SJSA1 (cell line): ENCODE data around the gene ZNF26. TPM values are rescaled to one million over a fixed set of nuclear protein-coding genes. Genes with fewer than 3 reads are reported as not detected.
"Not testable (repeated sequence)": the region's sequence is repeated elsewhere in the genome, so short reads cannot be mapped to it uniquely, and the experiment has no call there.

Source experiments
- DNase-seq, 2 experiments: peaks; one replicate each; pipeline ENCODE4 v3.0.0-alpha.2; 2015 to 2020; ENCODE audit warnings: low spot score in 2 of 2, low read depth in 1 of 2
- H3K27ac ChIP-seq: fragments of 250-450 bp; sonication (Bioruptor Pico); 2 replicates; pipeline ENCODE4 v1.5.1; 2020; ENCODE audit warnings: mild to moderate bottlenecking, moderate library complexity
- H3K27me3 ChIP-seq: fragments of 250-450 bp; sonication (Bioruptor Pico); replicated peaks from 2 replicates; pipeline ENCODE4 v1.5.1; 2020; ENCODE audit warnings: mild to moderate bottlenecking, moderate library complexity
- H3K36me3 ChIP-seq: fragments of 250-450 bp; sonication (Bioruptor Pico); 2 replicates; pipeline ENCODE4 v1.5.1; 2020; ENCODE audit warnings: mild to moderate bottlenecking
- H3K4me1 ChIP-seq: fragments of 250-450 bp; sonication (Bioruptor Pico); replicated peaks from 2 replicates; pipeline ENCODE4 v1.6.1; 2021; ENCODE audit warnings: mild to moderate bottlenecking
- H3K4me3 ChIP-seq: fragments of 250-450 bp; sonication (Bioruptor Pico); 2 replicates; pipeline ENCODE4 v1.5.1; 2020; ENCODE audit warnings: mild to moderate bottlenecking
- H3K9me3 ChIP-seq: fragments of 250-450 bp; sonication (Bioruptor Pico); replicated peaks from 2 replicates; pipeline ENCODE4 v1.5.1; 2020; ENCODE audit warnings: mild to moderate bottlenecking
- total RNA-seq: library from RNA; depleted of rRNA; stranded (reverse); fragments of >200 nt; shearing (Covaris generic); gene quantifications from 2 replicates; pipeline ENCODE4 v1.2.3, GENCODE V29; 2014

Gene ZNF26
- total RNA-seq, 1 experiment from 2014 or later: 5.8 TPM

GRCh38 chr12:132950844-132951535 lies 35.2 kb upstream of the ZNF26 start:
- Histone ChIP-seq H3K36me3 (peaks cover 4% of the 10 kb centered on the region; the same call in 1 of the 2 replicates), H3K4me3 (no peak overlapping the region), H3K27ac (no peak overlapping the region), H3K9me3 (peaks cover 72% of the 10 kb centered on the region), H3K27me3 (peaks cover 12% of the 10 kb centered on the region), H3K4me1 (peaks cover 8% of the 10 kb centered on the region)
- DNase-seq: peak; percentile 64 to 73

GRCh38 chr12:132951649-132952048 lies 34.5 kb upstream of the ZNF26 start:
- H3K36me3 ChIP-seq: peaks cover 4% of the 10 kb centered on the region; the same call in 1 of the 2 replicates
- DNase-seq: peak in 1 of 2 experiments; percentile 65
- H3K9me3 ChIP-seq: peaks cover 66% of the 10 kb centered on the region
- H3K4me1 ChIP-seq: peaks cover 8% of the 10 kb centered on the region
- peaks cover 5% of the 10 kb centered on the region; the same call in 1 of the 2 replicates for H3K27me3 ChIP-seq
- H3K27ac ChIP-seq: no peak overlapping the region
- H3K4me3 ChIP-seq: no peak overlapping the region

GRCh38 chr12:132952371-132953162 lies 33.6 kb upstream of the ZNF26 start:
- H3K27me3 ChIP-seq: no peaks in the 10 kb centered on the region
- no peak overlapping the region for H3K27ac ChIP-seq
- H3K9me3 ChIP-seq: peaks cover 60% of the 10 kb centered on the region
- H3K4me3 ChIP-seq: no peak overlapping the region
- peaks cover 4% of the 10 kb centered on the region; the same call in 1 of the 2 replicates for H3K36me3 ChIP-seq
- peak; percentile 62 to 91 for DNase-seq
- peaks cover 8% of the 10 kb centered on the region for H3K4me1 ChIP-seq

GRCh38 chr12:132953163-132953425 lies 33.1 kb upstream of the ZNF26 start:
- Histone ChIP-seq H3K36me3 (peaks cover 4% of the 10 kb centered on the region; the same call in 1 of the 2 replicates), H3K27me3 (no peaks in the 10 kb centered on the region), H3K4me1 (peaks cover 8% of the 10 kb centered on the region), H3K27ac (no peak overlapping the region), H3K4me3 (no peak overlapping the region), H3K9me3 (peaks cover 56% of the 10 kb centered on the region)
- no peak for DNase-seq

GRCh38 chr12:132953771-132954170 lies 32.4 kb upstream of the ZNF26 start:
- Histone ChIP-seq H3K27ac (no peak overlapping the region), H3K36me3 (peaks cover 4% of the 10 kb centered on the region; the same call in 1 of the 2 replicates), H3K4me3 (no peak overlapping the region), H3K4me1 (peaks cover 8% of the 10 kb centered on the region), H3K9me3 (peaks cover 49% of the 10 kb centered on the region), H3K27me3 (no peaks in the 10 kb centered on the region)
- DNase-seq: peak; percentile 55 to 91

GRCh38 chr12:132954471-132955048 lies 31.6 kb upstream of the ZNF26 start:
- Histone ChIP-seq H3K27ac (no peak overlapping the region), H3K4me1 (peaks cover 8% of the 10 kb centered on the region), H3K27me3 (no peaks in the 10 kb centered on the region), H3K36me3 (peaks cover 4% of the 10 kb centered on the region; the same call in 1 of the 2 replicates), H3K4me3 (no peak overlapping the region), H3K9me3 (peaks cover 43% of the 10 kb centered on the region)
- DNase-seq: no peak

GRCh38 chr12:132955094-132956010 lies 30.8 kb upstream of the ZNF26 start:
- Histone ChIP-seq H3K27me3 (no peaks in the 10 kb centered on the region), H3K9me3 (peaks cover 35% of the 10 kb centered on the region), H3K4me1 (peaks cover 8% of the 10 kb centered on the region)

GRCh38 chr12:132956011-132956788 lies 30.0 kb upstream of the ZNF26 start, which contains the start of gene ZNF605:
ZNF605 (minus strand) TSS chr12:132956306; CDS start chr12:132945635, 10,671 bp downstream.
- Histone ChIP-seq H3K9me3 (peaks cover 27% of the 10 kb centered on the region), H3K27ac (no peak within 1 kb of the TSS), H3K4me1 (peaks cover 1% of the 10 kb centered on the region; the same call in 1 of the 2 replicates), H3K27me3 (no peaks in the 10 kb centered on the region), H3K36me3 (no peaks in the 10 kb centered on the region; the same call in 1 of the 2 replicates), H3K4me3 (peak within 1 kb of the TSS; percentile 24)
- DNase-seq: peak; percentile 9 to 57

More at GRCh38 chr12:132955094-132956010, 30.8 kb upstream of the ZNF26 start:
- no peak for DNase-seq
- H3K4me3 ChIP-seq: no peak overlapping the region
- H3K36me3 ChIP-seq: peaks cover 4% of the 10 kb centered on the region; the same call in 1 of the 2 replicates
- H3K27ac ChIP-seq: no peak overlapping the region

GRCh38 chr12:132961790-132962189 lies 24.4 kb upstream of the ZNF26 start:
- DNase-seq: not testable (repeated sequence)

GRCh38 chr12:132963947-132964346 lies 22.2 kb upstream of the ZNF26 start:
- not testable (repeated sequence) for H3K9me3 ChIP-seq, H3K4me3 ChIP-seq

More at GRCh38 chr12:132961790-132962189, 24.4 kb upstream of the ZNF26 start:
- not testable (repeated sequence) for H3K4me1 ChIP-seq, H3K27me3 ChIP-seq, H3K27ac ChIP-seq, H3K4me3 ChIP-seq, H3K9me3 ChIP-seq, H3K36me3 ChIP-seq

GRCh38 chr12:132965796-132966195 lies 20.4 kb upstream of the ZNF26 start:
- Histone ChIP-seq H3K36me3 (no peaks in the 10 kb centered on the region), H3K4me3 (no peak overlapping the region), H3K27ac (no peak overlapping the region), H3K4me1 (no peaks in the 10 kb centered on the region), H3K27me3 (no peaks in the 10 kb centered on the region), H3K9me3 (peaks cover 4% of the 10 kb centered on the region)
- no peak for DNase-seq

More at GRCh38 chr12:132963947-132964346, 22.2 kb upstream of the ZNF26 start:
- not testable (repeated sequence) for H3K4me1 ChIP-seq, H3K36me3 ChIP-seq, H3K27me3 ChIP-seq, H3K27ac ChIP-seq, DNase-seq

- no peak for DNase-seq
- no peaks in the 10 kb centered on the region for H3K27me3 ChIP-seq
- no peak overlapping the region for H3K4me3 ChIP-seq
- H3K27ac ChIP-seq: no peak overlapping the region
- no peaks in the 10 kb centered on the region for H3K36me3 ChIP-seq
- H3K4me1 ChIP-seq: no peaks in the 10 kb centered on the region
- peaks cover 4% of the 10 kb centered on the region for H3K9me3 ChIP-seq
Measured at GRCh38 chr12:132966676-132967415, 19.3 kb upstream of the ZNF26 start.
